ENCODE measurements around the gene STK32C. TPM values are rescaled to one million over a fixed set of nuclear protein-coding genes. Genes with fewer than 3 reads are reported as not detected.

Gene STK32C
- total and polyA plus RNA-seq, 3 donors from 2014 or later, result 33.9 to 49.0 (median 34.2) TPM

DNA sequence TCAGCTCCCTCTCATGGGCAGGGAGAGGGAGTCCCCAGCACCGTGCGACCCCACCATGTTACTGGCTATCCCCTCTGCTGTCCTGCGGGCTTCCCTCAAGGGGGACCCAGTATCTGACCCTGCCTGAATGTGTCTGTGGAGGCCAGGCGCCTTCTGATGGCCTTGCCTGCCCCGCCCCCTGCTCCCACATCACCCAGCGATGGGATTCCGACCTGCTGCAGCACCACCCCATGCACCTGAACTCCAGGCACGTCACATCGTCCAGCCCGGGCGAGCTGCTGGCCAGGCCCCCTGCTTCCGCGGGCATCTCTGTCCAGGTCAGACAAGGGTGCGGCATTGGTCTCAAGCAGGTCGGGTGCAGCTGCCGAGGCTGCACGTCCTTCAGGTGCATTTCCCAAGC is 43.2 kb upstream of the STK32C start:
- 95 to 96% methylated on average over 9 to 16 of the region's 17 CpGs for WGBS, 2 donors
- no peak overlapping the region for H3K27ac ChIP-seq
- no peaks in the 10 kb centered on the region for H3K9me3 ChIP-seq
- no peaks in the 10 kb centered on the region for H3K36me3 ChIP-seq (ENCODE audit: low read depth, missing control alignments)
- intact Hi-C loops (cut with DNase I; ENCODE audit: low total_unique reads), result loop anchor here (10.0 kb wide), 1 partner anchor 126 kb away; no protein-coding TSS in a partner anchor
- no peaks in the 10 kb centered on the region for H3K4me1 ChIP-seq
- DNase-seq, result no peak
- TF ChIP-seq CTCF (IDR thresholded peaks at IDR 0.05), result no peak
- no peak for TF ChIP-seq POLR2A (IDR thresholded peaks at IDR 0.05)
- H3K27me3 ChIP-seq, result no peaks in the 10 kb centered on the region
- no peak overlapping the region for H3K4me3 ChIP-seq

DNA sequence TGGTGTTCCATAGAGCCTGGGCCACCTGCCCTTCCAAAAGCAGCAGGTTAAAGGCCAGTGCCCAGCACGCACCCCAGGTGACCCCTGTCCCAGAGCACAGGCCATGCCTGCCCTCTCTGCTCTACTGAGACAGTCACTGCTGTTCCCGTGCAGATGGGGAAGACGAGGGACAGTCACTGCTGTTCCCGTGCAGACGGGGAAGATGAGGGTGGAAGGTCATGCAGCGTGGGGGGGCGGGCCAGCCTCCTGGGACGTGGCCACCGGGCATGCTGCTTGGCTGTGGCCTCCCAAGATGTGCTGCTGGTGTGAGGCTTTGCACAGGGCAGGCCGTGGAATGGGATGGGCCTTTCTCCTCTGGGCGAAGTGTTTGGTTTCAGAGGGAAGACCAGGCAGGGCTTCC is 42.6 kb upstream of the STK32C start:
- no peaks in the 10 kb centered on the region for H3K9me3 ChIP-seq
- 85% methylated on average over 5 to 11 of the region's 11 CpGs for WGBS, 2 donors
- no peak for DNase-seq
- no peak overlapping the region for H3K27ac ChIP-seq
- intact Hi-C loops (cut with DNase I; ENCODE audit: low total_unique reads), result loop anchor here (10.0 kb wide), 1 partner anchor 126 kb away; no protein-coding TSS in a partner anchor
- no peak for TF ChIP-seq POLR2A (IDR thresholded peaks at IDR 0.05)
- TF ChIP-seq CTCF (IDR thresholded peaks at IDR 0.05), result no peak
- H3K4me1 ChIP-seq, result no peaks in the 10 kb centered on the region
- H3K36me3 ChIP-seq (ENCODE audit: low read depth, missing control alignments), result no peaks in the 10 kb centered on the region
- no peak overlapping the region for H3K4me3 ChIP-seq
- H3K27me3 ChIP-seq, result no peaks in the 10 kb centered on the region

DNA sequence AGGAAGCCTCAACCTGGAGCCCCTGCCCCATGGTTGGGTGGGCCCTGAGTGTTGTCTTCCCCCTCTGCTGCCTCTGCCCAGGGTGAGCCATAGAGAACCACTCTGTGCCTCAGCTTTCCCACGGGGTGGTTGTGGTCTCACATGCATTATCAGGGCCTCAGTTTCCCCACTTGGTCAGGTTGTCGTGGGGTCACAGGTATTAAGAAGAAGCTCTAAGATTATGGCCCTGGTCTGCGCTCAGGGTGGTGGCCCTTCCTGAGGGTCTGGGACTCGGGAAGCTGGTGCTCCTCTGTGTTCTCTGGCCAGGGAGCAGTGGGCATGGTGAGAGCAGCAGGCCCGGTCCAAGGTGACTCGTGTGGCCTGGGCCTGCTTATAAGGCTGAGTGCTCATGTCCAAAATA is 42.0 kb upstream of the STK32C start:
- H3K36me3 ChIP-seq (ENCODE audit: low read depth, missing control alignments), result no peaks in the 10 kb centered on the region
- 85 to 94% methylated on average over 4 to 6 of the region's 6 CpGs for WGBS, 2 donors
- intact Hi-C loops (cut with DNase I; ENCODE audit: low total_unique reads), result loop anchor here (10.0 kb wide), 1 partner anchor 125 kb away; no protein-coding TSS in a partner anchor

DNA sequence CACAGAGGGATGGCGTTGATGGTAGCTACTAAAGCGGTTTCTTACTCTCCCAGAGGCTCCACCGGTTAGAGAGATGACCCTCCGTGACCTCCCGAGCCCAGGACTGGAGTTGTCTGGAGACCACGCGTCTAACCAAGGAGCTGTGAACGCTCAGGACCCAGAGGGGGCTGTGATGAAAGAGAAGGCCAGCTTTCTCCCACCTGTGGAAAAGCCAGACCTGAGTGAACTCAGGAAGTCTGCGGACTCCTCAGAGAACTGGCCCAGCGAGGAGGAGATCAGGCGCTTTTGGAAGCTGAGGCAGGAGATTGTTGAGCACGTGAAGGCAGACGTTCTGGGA is 40.1 kb upstream of the STK32C start:
- intact Hi-C loops (cut with DNase I; ENCODE audit: low total_unique reads), result no loop called here
- H3K9me3 ChIP-seq, result no peaks in the 10 kb centered on the region
- H3K4me1 ChIP-seq, result no peaks in the 10 kb centered on the region
- no peak overlapping the region for H3K4me3 ChIP-seq
- H3K36me3 ChIP-seq (ENCODE audit: low read depth, missing control alignments), result no peaks in the 10 kb centered on the region
- WGBS, 2 donors, result 81 to 91% methylated on average over 13 of the region's 13 CpGs
- no peak for DNase-seq
- TF ChIP-seq POLR2A (IDR thresholded peaks at IDR 0.05), result no peak
- no peak for TF ChIP-seq CTCF (IDR thresholded peaks at IDR 0.05)
- no peak overlapping the region for H3K27ac ChIP-seq
- no peaks in the 10 kb centered on the region for H3K27me3 ChIP-seq

More for the DNA sequence above, 42.0 kb upstream of the STK32C start:
- Histone ChIP-seq H3K4me3 (no peak overlapping the region), H3K27ac (no peak overlapping the region), H3K4me1 (no peaks in the 10 kb centered on the region), H3K27me3 (no peaks in the 10 kb centered on the region), H3K9me3 (no peaks in the 10 kb centered on the region)
- TF ChIP-seq CTCF (IDR thresholded peaks at IDR 0.05) (no peak), POLR2A (IDR thresholded peaks at IDR 0.05) (no peak)
- DNase-seq, result no peak

- no peak overlapping the region for H3K4me3 ChIP-seq
- no peak for DNase-seq
Observed at GRCh38 chr10:132347211-132347930, 39.6 kb upstream of the STK32C start.

More at GRCh38 chr10:132347211-132347930, 39.6 kb upstream of the STK32C start:
- Histone ChIP-seq H3K36me3 (ENCODE audit: low read depth, missing control alignments) (no peaks in the 10 kb centered on the region), H3K27me3 (no peaks in the 10 kb centered on the region), H3K9me3 (no peaks in the 10 kb centered on the region), H3K27ac (no peak overlapping the region), H3K4me1 (no peaks in the 10 kb centered on the region)
- intact Hi-C loops (cut with DNase I; ENCODE audit: low total_unique reads), result no loop called here
- TF ChIP-seq CTCF (IDR thresholded peaks at IDR 0.05) (no peak), POLR2A (IDR thresholded peaks at IDR 0.05) (no peak)
- WGBS, 2 donors, result 91% methylated on average over 17 to 23 of the region's 23 CpGs

All from testis (tissue), 3 donors.